ENCODE results near the gene BMP5. TPM values are rescaled to one million over a fixed set of nuclear protein-coding genes. Genes with fewer than 3 reads are reported as not detected.
A peak's percentile ranks its signal among the peaks of the same experiment; 100 is the strongest.

Gene BMP5
- total RNA-seq, 2 donors from 2014 or later: 1.6 to 6.3 TPM

DNA sequence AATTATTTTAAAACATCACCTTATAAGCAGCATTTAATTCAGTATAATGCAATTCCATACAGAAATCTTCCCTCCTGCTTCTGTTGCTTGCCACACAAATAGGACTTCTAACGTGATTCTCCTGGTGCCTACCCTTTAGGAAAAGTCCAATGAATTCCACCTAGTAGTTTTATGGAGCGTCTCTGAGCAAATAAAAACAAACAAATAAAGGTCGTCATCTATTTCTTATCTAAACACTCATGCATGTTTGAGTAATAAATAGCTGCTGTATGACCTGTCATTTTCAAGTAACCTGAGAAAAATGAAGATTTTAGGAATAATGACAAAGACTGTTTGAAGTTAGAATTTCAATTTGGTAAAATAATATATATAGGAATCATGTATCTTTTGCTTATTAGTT lies 102.7 kb downstream of the BMP5 start:
- Histone ChIP-seq H3K36me3 (no peaks in the 10 kb centered on the region), H3K27ac (no peak overlapping the region), H3K9me3 (no peaks in the 10 kb centered on the region), H3K4me1 (no peaks in the 10 kb centered on the region), H3K4me3 (no peak overlapping the region), H3K27me3 (no peaks in the 10 kb centered on the region)
- TF ChIP-seq, protein P1, sequence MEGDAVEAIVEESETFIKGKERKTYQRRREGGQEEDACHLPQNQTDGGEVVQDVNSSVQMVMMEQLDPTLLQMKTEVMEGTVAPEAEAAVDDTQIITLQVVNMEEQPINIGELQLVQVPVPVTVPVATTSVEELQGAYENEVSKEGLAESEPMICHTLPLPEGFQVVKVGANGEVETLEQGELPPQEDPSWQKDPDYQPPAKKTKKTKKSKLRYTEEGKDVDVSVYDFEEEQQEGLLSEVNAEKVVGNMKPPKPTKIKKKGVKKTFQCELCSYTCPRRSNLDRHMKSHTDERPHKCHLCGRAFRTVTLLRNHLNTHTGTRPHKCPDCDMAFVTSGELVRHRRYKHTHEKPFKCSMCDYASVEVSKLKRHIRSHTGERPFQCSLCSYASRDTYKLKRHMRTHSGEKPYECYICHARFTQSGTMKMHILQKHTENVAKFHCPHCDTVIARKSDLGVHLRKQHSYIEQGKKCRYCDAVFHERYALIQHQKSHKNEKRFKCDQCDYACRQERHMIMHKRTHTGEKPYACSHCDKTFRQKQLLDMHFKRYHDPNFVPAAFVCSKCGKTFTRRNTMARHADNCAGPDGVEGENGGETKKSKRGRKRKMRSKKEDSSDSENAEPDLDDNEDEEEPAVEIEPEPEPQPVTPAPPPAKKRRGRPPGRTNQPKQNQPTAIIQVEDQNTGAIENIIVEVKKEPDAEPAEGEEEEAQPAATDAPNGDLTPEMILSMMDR (IDR thresholded peaks at IDR 0.05): no peak
- DNase-seq (ENCODE audit: low spot score): no peak

DNA sequence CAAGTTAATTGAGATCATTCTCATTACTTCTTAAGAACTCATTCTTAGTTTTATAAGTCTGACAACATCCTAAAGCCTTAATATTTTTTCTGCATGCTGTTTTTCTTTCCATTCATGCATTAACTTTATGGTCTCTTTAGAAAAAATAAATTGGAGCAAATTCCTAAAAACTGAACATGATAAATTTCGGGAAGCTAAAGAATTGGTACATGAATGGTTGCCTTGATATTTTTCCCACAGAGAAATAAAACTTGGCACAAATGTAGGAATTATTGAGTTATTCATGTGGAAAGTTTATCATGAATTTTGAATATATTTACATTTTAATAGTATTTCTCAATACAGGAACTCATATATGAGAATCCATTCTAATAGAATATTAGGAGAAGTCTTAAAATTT lies 115.9 kb downstream of the BMP5 start:
- no peak for DNase-seq (ENCODE audit: low spot score)
- H3K4me1 ChIP-seq: no peaks in the 10 kb centered on the region
- H3K27ac ChIP-seq: no peak overlapping the region
- no peaks in the 10 kb centered on the region for H3K27me3 ChIP-seq
- no peak overlapping the region for H3K4me3 ChIP-seq
- no peaks in the 10 kb centered on the region for H3K36me3 ChIP-seq
- TF ChIP-seq, protein P1 (IDR thresholded peaks at IDR 0.05): no peak
- H3K9me3 ChIP-seq: no peaks in the 10 kb centered on the region

DNA sequence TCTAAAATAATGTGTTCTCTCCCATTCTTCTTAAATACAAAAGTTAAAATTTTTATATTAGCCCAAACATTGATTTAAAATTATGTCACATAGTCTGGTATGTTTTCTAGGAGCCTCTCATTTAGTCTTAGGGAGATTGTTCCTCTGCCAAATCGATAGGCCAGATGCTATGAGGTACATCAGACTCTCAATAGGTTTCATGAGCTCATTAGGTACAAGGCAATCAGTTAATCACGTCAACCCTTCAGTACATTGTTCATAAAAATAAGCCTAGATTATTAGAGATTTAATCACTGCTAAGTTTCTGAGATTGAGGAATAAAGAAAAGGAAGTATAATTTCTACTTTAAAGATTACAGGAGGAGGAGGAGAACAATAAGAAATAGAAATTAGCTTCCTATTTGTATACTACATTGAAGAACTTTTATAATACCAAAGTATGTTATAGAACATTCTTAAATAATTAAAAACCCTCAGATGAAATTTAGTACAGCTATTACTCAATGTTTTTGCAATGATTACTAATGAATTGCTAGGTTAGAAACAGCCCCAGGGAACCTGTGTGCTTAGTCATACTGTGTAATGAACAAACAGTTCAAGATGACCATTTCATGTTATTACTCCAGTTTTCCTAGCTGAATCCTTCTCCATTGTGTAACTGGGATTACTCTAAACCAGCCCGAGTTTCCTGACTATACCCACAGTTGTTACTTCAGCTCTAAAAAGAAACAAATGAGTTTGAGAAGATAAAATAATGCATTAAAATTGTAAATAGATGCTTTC lies 117.0 kb downstream of the BMP5 start:
- Histone ChIP-seq H3K9me3 (no peaks in the 10 kb centered on the region), H3K27ac (peak overlapping the region in 1 of 2 donors; percentile 35), H3K27me3 (no peaks in the 10 kb centered on the region), H3K4me3 (no peak overlapping the region), H3K4me1 (no peaks in the 10 kb centered on the region), H3K36me3 (no peaks in the 10 kb centered on the region)
- TF ChIP-seq, protein P1 (IDR thresholded peaks at IDR 0.05): no peak
- no peak for DNase-seq (ENCODE audit: low spot score)

DNA sequence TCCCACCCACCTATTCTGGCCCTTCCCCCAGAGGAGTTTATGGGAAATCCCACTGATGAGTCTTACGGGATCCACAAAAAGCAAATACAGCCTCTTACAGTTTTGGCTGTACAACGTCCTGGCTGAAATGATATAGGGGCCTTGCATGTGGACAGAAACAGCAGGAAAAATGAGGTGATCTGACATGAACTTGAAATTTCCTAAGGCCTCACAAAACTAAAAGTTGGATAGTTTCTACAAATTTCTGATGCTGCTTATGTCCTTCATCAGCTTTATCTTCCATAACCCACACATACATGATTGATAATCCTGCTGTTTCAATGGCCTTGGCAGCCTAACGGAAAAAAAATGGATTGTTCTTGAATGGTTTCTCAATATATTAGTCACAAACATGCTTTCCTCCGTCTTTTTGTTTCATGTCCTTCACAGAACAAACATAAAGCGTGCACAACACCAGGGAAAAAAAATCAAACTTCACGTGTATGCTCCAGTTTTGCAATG lies 118.8 kb downstream of the BMP5 start:
- no peaks in the 10 kb centered on the region for H3K9me3 ChIP-seq
- TF ChIP-seq, protein P1 (IDR thresholded peaks at IDR 0.05): no peak
- H3K4me3 ChIP-seq: no peak overlapping the region
- H3K27ac ChIP-seq: peak overlapping the region in 1 of 2 donors; percentile 18
- no peak for DNase-seq (ENCODE audit: low spot score)
- H3K4me1 ChIP-seq: no peaks in the 10 kb centered on the region
- no peaks in the 10 kb centered on the region for H3K27me3 ChIP-seq
- H3K36me3 ChIP-seq: no peaks in the 10 kb centered on the region

DNA sequence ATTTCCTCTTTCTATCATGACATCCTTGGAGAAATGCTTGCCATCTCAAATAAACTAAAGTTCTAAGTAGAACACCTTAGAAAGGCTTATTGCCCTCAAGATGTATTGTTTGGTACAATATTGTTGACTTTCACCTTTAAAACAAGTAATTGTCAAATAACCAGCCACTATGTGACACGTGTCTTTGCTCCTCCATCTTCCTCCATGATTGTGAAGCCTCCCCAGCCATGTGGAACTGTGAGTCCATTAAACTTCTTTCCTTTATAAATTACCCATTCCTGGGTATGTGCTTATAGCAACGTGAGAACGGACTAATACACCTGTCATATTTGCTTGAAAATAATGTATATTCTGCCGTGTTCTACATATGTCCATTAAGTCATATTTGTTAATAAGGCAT lies 126.5 kb downstream of the BMP5 start:
- Histone ChIP-seq H3K27me3 (no peaks in the 10 kb centered on the region), H3K36me3 (no peaks in the 10 kb centered on the region), H3K9me3 (peaks cover 0 to 3% of the 10 kb centered on the region in 2 donors), H3K4me3 (no peak overlapping the region), H3K4me1 (no peaks in the 10 kb centered on the region), H3K27ac (no peak overlapping the region)
- TF ChIP-seq, protein P1 (IDR thresholded peaks at IDR 0.05): no peak
- DNase-seq (ENCODE audit: low spot score): no peak
